ENCODE data around the gene CAMTA1. TPM values are rescaled to one million over a fixed set of nuclear protein-coding genes. Genes with fewer than 3 reads are reported as not detected.

CAMTA1 gene
- total and polyA plus RNA-seq, 2 experiments from 2014 or later = 89.0 to 145 TPM

- no peak for TF ChIP-seq EZH2 (IDR thresholded peaks at IDR 0.05; ENCODE audit: borderline replicate concordance)
- TF ChIP-seq EZH2phosphoT487 (IDR thresholded peaks at IDR 0.05; ENCODE audit: low read depth, severe bottlenecking, unreplicated experiment) = no peak
- TF ChIP-seq, protein P1, sequence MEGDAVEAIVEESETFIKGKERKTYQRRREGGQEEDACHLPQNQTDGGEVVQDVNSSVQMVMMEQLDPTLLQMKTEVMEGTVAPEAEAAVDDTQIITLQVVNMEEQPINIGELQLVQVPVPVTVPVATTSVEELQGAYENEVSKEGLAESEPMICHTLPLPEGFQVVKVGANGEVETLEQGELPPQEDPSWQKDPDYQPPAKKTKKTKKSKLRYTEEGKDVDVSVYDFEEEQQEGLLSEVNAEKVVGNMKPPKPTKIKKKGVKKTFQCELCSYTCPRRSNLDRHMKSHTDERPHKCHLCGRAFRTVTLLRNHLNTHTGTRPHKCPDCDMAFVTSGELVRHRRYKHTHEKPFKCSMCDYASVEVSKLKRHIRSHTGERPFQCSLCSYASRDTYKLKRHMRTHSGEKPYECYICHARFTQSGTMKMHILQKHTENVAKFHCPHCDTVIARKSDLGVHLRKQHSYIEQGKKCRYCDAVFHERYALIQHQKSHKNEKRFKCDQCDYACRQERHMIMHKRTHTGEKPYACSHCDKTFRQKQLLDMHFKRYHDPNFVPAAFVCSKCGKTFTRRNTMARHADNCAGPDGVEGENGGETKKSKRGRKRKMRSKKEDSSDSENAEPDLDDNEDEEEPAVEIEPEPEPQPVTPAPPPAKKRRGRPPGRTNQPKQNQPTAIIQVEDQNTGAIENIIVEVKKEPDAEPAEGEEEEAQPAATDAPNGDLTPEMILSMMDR (IDR thresholded peaks at IDR 0.05; ENCODE audit: poor library complexity) = no peak
- 91% methylated on average over 26 of the region's 26 CpGs for WGBS (ENCODE audit: low lambda C conversion rate, missing lambda C conversion rate)
- no peak for DNase-seq (ENCODE audit: low spot score)
These were observed 776.9 kb downstream of the CAMTA1 start for GRCh38 chr1:7561936-7562728.

DNA sequence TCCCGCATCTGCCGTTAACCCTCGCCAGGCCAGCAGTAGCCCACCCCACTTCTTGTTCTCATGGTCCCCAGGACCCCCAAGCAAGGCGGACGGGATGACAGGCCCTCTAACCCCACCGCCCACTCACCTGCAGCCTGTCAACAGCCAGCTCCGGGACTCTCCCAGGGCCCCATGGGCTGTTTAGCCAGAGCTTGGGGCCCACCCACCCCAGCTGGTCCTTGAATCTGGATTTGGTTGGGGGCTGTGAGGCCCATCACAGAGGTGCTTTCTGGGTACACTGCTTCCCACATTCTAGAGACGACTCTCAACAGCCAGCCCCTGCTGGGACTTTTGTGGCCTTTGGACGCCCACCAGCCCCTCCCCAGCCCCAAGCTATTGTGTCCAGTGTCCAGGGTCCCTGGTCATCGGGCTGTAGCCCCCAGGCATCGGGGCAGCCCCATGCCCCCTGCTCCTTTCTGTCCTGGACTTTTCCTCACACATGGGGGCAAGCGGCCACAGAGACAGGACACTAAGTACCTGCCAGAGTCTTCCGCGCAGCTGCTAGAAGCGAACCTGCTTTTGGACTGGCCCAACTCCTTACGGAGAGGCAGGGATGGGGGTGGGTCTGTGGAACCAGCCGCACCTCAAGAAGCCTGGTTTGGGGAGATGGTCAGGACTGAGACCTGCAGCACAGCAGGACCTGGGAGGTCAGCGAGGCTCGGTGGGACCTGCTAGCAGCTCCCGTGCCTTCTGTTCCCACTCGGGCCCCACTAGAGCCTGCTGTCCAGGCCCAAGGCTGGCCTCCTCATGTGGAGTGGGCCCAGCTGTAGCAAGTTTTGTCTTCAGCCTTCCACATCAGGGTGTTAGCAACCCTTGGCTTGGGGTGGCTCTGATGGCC, 777.7 kb downstream of the CAMTA1 start:
- no peaks in the 10 kb centered on the region for H3K9me2 ChIP-seq (replicated peaks; ENCODE audit: insufficient read depth)
- H4K20me1 ChIP-seq (ENCODE audit: insufficient read depth, poor library complexity, severe bottlenecking) = no peaks in the 10 kb centered on the region
- no peaks in the 10 kb centered on the region for H3K27me3 ChIP-seq
- no peak overlapping the region for H3K27ac ChIP-seq
- no peak overlapping the region for H2AFZ ChIP-seq
- H3K36me3 ChIP-seq (replicated peaks; ENCODE audit: insufficient read depth, low read depth) = no peaks in the 10 kb centered on the region
- TF ChIP-seq, protein P1 (IDR thresholded peaks at IDR 0.05; ENCODE audit: poor library complexity) = no peak
- no peak for TF ChIP-seq EZH2 (IDR thresholded peaks at IDR 0.05; ENCODE audit: borderline replicate concordance)
- no peak overlapping the region for H3K4me3 ChIP-seq
- no peaks in the 10 kb centered on the region for H3K79me2 ChIP-seq
- H3K4me2 ChIP-seq = no peak overlapping the region
- peaks cover 3% of the 10 kb centered on the region for H3K4me1 ChIP-seq (ENCODE audit: insufficient read depth)
- 91% methylated on average over 21 of the region's 21 CpGs for WGBS (ENCODE audit: low lambda C conversion rate, missing lambda C conversion rate)
- DNase-seq (ENCODE audit: low spot score) = no peak
- no peaks in the 10 kb centered on the region for H3K9me3 ChIP-seq (ENCODE audit: low read depth)

More at GRCh38 chr1:7561936-7562728, 776.9 kb downstream of the CAMTA1 start:
- no peaks in the 10 kb centered on the region for H3K9me3 ChIP-seq (ENCODE audit: low read depth)
- H3K36me3 ChIP-seq (replicated peaks; ENCODE audit: insufficient read depth, low read depth) = no peaks in the 10 kb centered on the region
- H3K79me2 ChIP-seq = no peaks in the 10 kb centered on the region
- peaks cover 8% of the 10 kb centered on the region for H3K4me1 ChIP-seq (ENCODE audit: insufficient read depth)
- no peak overlapping the region for H3K27ac ChIP-seq
- no peaks in the 10 kb centered on the region for H4K20me1 ChIP-seq (ENCODE audit: insufficient read depth, poor library complexity, severe bottlenecking)
- no peaks in the 10 kb centered on the region for H3K27me3 ChIP-seq
- H2AFZ ChIP-seq = no peak overlapping the region
- no peaks in the 10 kb centered on the region for H3K9me2 ChIP-seq (replicated peaks; ENCODE audit: insufficient read depth)
- no peak overlapping the region for H3K4me2 ChIP-seq
- H3K4me3 ChIP-seq = no peak overlapping the region

- DNase-seq (ENCODE audit: low spot score) = no peak
- H3K4me3 ChIP-seq = no peak overlapping the region
- H3K4me1 ChIP-seq (ENCODE audit: insufficient read depth) = no peaks in the 10 kb centered on the region
- H3K9me2 ChIP-seq (replicated peaks; ENCODE audit: insufficient read depth) = no peaks in the 10 kb centered on the region
- H4K20me1 ChIP-seq (ENCODE audit: insufficient read depth, poor library complexity, severe bottlenecking) = no peaks in the 10 kb centered on the region
- H3K9me3 ChIP-seq (ENCODE audit: low read depth) = no peaks in the 10 kb centered on the region
- no peaks in the 10 kb centered on the region for H3K36me3 ChIP-seq (replicated peaks; ENCODE audit: insufficient read depth, low read depth)
- no peaks in the 10 kb centered on the region for H3K79me2 ChIP-seq
- no peak overlapping the region for H3K4me2 ChIP-seq
- H3K27me3 ChIP-seq = no peaks in the 10 kb centered on the region
- TF ChIP-seq EZH2phosphoT487 (IDR thresholded peaks at IDR 0.05; ENCODE audit: low read depth, severe bottlenecking, unreplicated experiment) (no peak), EZH2 (IDR thresholded peaks at IDR 0.05; ENCODE audit: borderline replicate concordance) (no peak)
- TF ChIP-seq, protein P1 (IDR thresholded peaks at IDR 0.05; ENCODE audit: poor library complexity) = no peak
- WGBS (ENCODE audit: low lambda C conversion rate, missing lambda C conversion rate) = 88% methylated on average over 12 of the region's 12 CpGs
- no peak overlapping the region for H2AFZ ChIP-seq
- no peak overlapping the region for H3K27ac ChIP-seq
These were observed 778.9 kb downstream of the CAMTA1 start for GRCh38 chr1:7564137-7564536.

Data from hepatocyte (in vitro differentiated cells).